Tibial artery (tissue), 4 donors: Measurements from ENCODE around the gene DENND5A.

ENCODE experiments used
- DNase-seq, 2 donors: peaks; one replicate each; pipeline ENCODE4 v3.0.0-alpha.2; 2019
- H3K27ac ChIP-seq, 2 donors: fragments of 200-600 bp; sonication (generic) in 1 of 2; 1 replicate in 1 of 2; 2 replicates in 1 of 2; pipeline ENCODE4 v1.5.1; 2018 to 2019; ENCODE audit warnings: mild to moderate bottlenecking in 1 of 2
- H3K27me3 ChIP-seq, 2 donors: fragments of 200-600 bp; sonication (generic) in 1 of 2; one replicate each; pipeline versions ENCODE4 v1.5.1 to v1.6.0; 2016 to 2019
- H3K36me3 ChIP-seq, 3 donors: fragments of 200-600 bp; sonication (generic) in 2 of 3; one replicate each; pipeline ENCODE4 v1.5.1; 2016 to 2019; ENCODE audit warnings: mild to moderate bottlenecking in 2 of 3
- H3K4me1 ChIP-seq, 4 donors: fragments of 200-600 bp; sonication (generic) in 2 of 4; 1 replicate in 3 of 4; 2 replicates in 1 of 4; pipeline ENCODE4 v1.5.1; 2016 to 2019
- H3K4me3 ChIP-seq, 2 donors: fragments of 200-600 bp; sonication (generic) in 1 of 2; 1 replicate in 1 of 2; 2 replicates in 1 of 2; pipeline ENCODE4 v1.5.1; 2018 to 2019; ENCODE audit warnings: mild to moderate bottlenecking in 2 of 2
- H3K9me3 ChIP-seq, 3 donors: fragments of 200-600 bp; sonication (generic) in 1 of 3; one replicate each; pipeline ENCODE4 v1.5.1; 2016 to 2019
- CTCF ChIP-seq, 2 experiments: fragments of 200-600 bp in 1 of 2; fragments of 450-650 bp in 1 of 2; IDR thresholded peaks; one replicate each; pipeline ENCODE4 v1.5.1; 2017 to 2019; ENCODE audit warnings: antibody characterized with exemption in 2 of 2, mild to moderate bottlenecking in 1 of 2, moderate library complexity in 1 of 2
- intact Hi-C: fragments of 100-400 bp; cut with DNase I; formaldehyde crosslinking; loops from one replicate; pipeline ENCODE4 v1.15.0; 2023; ENCODE audit warnings: low total_unique reads

Gene DENND5A

GRCh38 chr11:9304178-9304577 is 39.0 kb upstream of the DENND5A start:
- no peaks in the 10 kb centered on the region for H3K4me1 ChIP-seq
- H3K4me3 ChIP-seq, result no peak overlapping the region
- no peak for DNase-seq
- no peak for TF ChIP-seq CTCF (IDR thresholded peaks at IDR 0.05)
- intact Hi-C loops, result no loop called here
- H3K27ac ChIP-seq, result no peak overlapping the region
- no peaks in the 10 kb centered on the region for H3K9me3 ChIP-seq
- H3K36me3 ChIP-seq, result no peaks in the 10 kb centered on the region
- no peaks in the 10 kb centered on the region for H3K27me3 ChIP-seq

- Histone ChIP-seq H3K27ac (no peak overlapping the region), H3K9me3 (no peaks in the 10 kb centered on the region), H3K4me1 (no peaks in the 10 kb centered on the region), H3K4me3 (no peak overlapping the region), H3K27me3 (no peaks in the 10 kb centered on the region), H3K36me3 (peaks cover 0 to 15% (median 0%) of the 10 kb centered on the region in 3 donors)
- intact Hi-C loops, result no loop called here
- TF ChIP-seq CTCF (IDR thresholded peaks at IDR 0.05), result no peak
- DNase-seq, result no peak
Measured at GRCh38 chr11:9302448-9302847, 37.3 kb upstream of the DENND5A start.

- no peaks in the 10 kb centered on the region for H3K4me1 ChIP-seq
- peaks cover 0 to 19% (median 0%) of the 10 kb centered on the region in 3 donors for H3K36me3 ChIP-seq
- no peak overlapping the region for H3K27ac ChIP-seq
- no peak for TF ChIP-seq CTCF (IDR thresholded peaks at IDR 0.05)
- no peak overlapping the region for H3K4me3 ChIP-seq
- H3K27me3 ChIP-seq, result no peaks in the 10 kb centered on the region
- intact Hi-C loops, result no loop called here
- DNase-seq, result no peak
- H3K9me3 ChIP-seq, result no peaks in the 10 kb centered on the region
Measured at GRCh38 chr11:9301720-9302119, 36.6 kb upstream of the DENND5A start.

- DNase-seq, result no peak
- Histone ChIP-seq H3K36me3 (peaks cover 4 to 41% (median 13%) of the 10 kb centered on the region in 3 donors), H3K9me3 (no peaks in the 10 kb centered on the region), H3K4me3 (no peak overlapping the region), H3K27me3 (no peaks in the 10 kb centered on the region), H3K27ac (no peak overlapping the region), H3K4me1 (no peaks in the 10 kb centered on the region)
- TF ChIP-seq CTCF (IDR thresholded peaks at IDR 0.05), result no peak
- intact Hi-C loops, result no loop called here
Measured at GRCh38 chr11:9293646-9294045, 28.5 kb upstream of the DENND5A start.

GRCh38 chr11:9285850-9286587 is 20.9 kb upstream of the DENND5A start:
- Histone ChIP-seq H3K9me3 (no peaks in the 10 kb centered on the region), H3K36me3 (peaks cover 0 to 27% (median 11%) of the 10 kb centered on the region in 3 donors), H3K4me3 (no peak overlapping the region), H3K27me3 (no peaks in the 10 kb centered on the region), H3K4me1 (peaks cover 0 to 6% (median 0%) of the 10 kb centered on the region in 4 donors), H3K27ac (no peak overlapping the region)
- DNase-seq, result no peak
- no peak for TF ChIP-seq CTCF (IDR thresholded peaks at IDR 0.05)
- intact Hi-C loops, result no loop called here
